HepG2 (cell line): ENCODE data around the gene AJM1. TPM values are rescaled to one million over a fixed set of nuclear protein-coding genes. Genes with fewer than 3 reads are reported as not detected.
A peak's percentile ranks its signal among the peaks of the same experiment; 100 is the strongest.

Source experiments
- DZIP1 ChIP-seq: sonication (generic); formaldehyde crosslinking; IDR thresholded peaks from 2 replicates; pipeline ENCODE4 v1.5.0; 2020; ENCODE audit warnings: mild to moderate bottlenecking, missing genetic modification reagents
- ETV5 ChIP-seq: IDR thresholded peaks from 2 replicates; pipeline ENCODE4 v1.6.1; 2018; ENCODE audit warnings: missing biosample characterization, missing genetic modification reagents, inconsistent platforms, borderline replicate concordance
- FOXK1 ChIP-seq: sonication (generic); formaldehyde crosslinking; IDR thresholded peaks from 2 replicates; pipeline ENCODE4 v1.4.0; 2020; ENCODE audit warnings: low read depth, missing genetic modification reagents, borderline replicate concordance
- GATA4 ChIP-seq: sonication (generic); IDR thresholded peaks from 2 replicates; pipeline ENCODE4 v1.6.1; 2016; ENCODE audit warnings: antibody characterized with exemption, low read depth, borderline replicate concordance
- GLI4 ChIP-seq: sonication (generic); formaldehyde crosslinking; IDR thresholded peaks from 2 replicates; pipeline ENCODE4 v1.5.1; 2020; ENCODE audit warnings: missing genetic modification reagents, mild to moderate bottlenecking, moderate library complexity, borderline replicate concordance
- HIC2 ChIP-seq: sonication (generic); formaldehyde crosslinking; IDR thresholded peaks from 2 replicates; pipeline ENCODE4 v1.9.0; 2022; ENCODE audit warnings: low read depth, missing genetic modification reagents
- HNF1A ChIP-seq, 2 experiments: sonication (generic) in 1 of 2; formaldehyde crosslinking in 1 of 2; IDR thresholded peaks; 2 replicates each; pipeline versions ENCODE4 v1.4.0 to v1.6.1; 2016 to 2020; ENCODE audit warnings: borderline replicate concordance in 1 of 2, low read depth in 1 of 2, mild to moderate bottlenecking in 1 of 2, missing genetic modification reagents in 1 of 2
- IRF2 ChIP-seq: IDR thresholded peaks from 2 replicates; pipeline ENCODE4 v1.6.1; 2018; ENCODE audit warnings: missing genetic modification reagents, missing compliant biosample characterization
- KLF16 ChIP-seq, 2 experiments: sonication (generic) in 1 of 2; formaldehyde crosslinking in 1 of 2; IDR thresholded peaks; 2 replicates each; pipeline versions ENCODE4 v1.6.1 to v1.8.0; 2016 to 2023; ENCODE audit warnings: missing genetic modification reagents in 2 of 2, missing compliant biosample characterization in 1 of 2
- PTBP1 ChIP-seq: fragments of 200-400 bp; formaldehyde crosslinking; IDR thresholded peaks from 2 replicates; pipeline ENCODE4 v1.6.1; 2018; ENCODE audit warnings: low read length, low read depth; ENCODE audit not compliant: poor library complexity, severe bottlenecking
- RBFOX2 ChIP-seq: fragments of 200-400 bp; formaldehyde crosslinking; IDR thresholded peaks from 2 replicates; pipeline ENCODE4 v1.6.1; 2017; ENCODE audit warnings: low read depth, mild to moderate bottlenecking, low read length
- STAT5B ChIP-seq: sonication (generic); formaldehyde crosslinking; IDR thresholded peaks from 2 replicates; pipeline ENCODE4 v1.4.0; 2020; ENCODE audit warnings: missing genetic modification reagents
- UBTF ChIP-seq: sonication (generic); formaldehyde crosslinking; IDR thresholded peaks from 2 replicates; pipeline ENCODE4 v1.4.0; 2020; ENCODE audit warnings: mild to moderate bottlenecking, missing genetic modification reagents
- ZFY ChIP-seq: sonication (generic); formaldehyde crosslinking; IDR thresholded peaks from 2 replicates; pipeline ENCODE4 v1.4.0; 2020; ENCODE audit warnings: missing genetic modification reagents
- ZNF331 ChIP-seq: sonication (generic); formaldehyde crosslinking; IDR thresholded peaks from 2 replicates; pipeline ENCODE4 v1.4.0; 2020; ENCODE audit warnings: missing genetic modification reagents
- ZNF740 ChIP-seq: sonication (generic); formaldehyde crosslinking; IDR thresholded peaks from 2 replicates; pipeline ENCODE4 v1.4.0; 2020; ENCODE audit warnings: missing genetic modification reagents
- polyA plus RNA-seq, 8 experiments: library from polyadenylated mRNA; depleted of rRNA in 3 of 8; stranded (reverse) in 7 of 8; unstranded in 1 of 8; fragments of >200 nt; fragmentation: Illumina TruSeq in 4 of 8; extraction: Trizol in 4 of 8; gene quantifications; 2 replicates each; pipeline versions ENCODE4 v1.2.1 to v1.2.3, GENCODE V29; 2011 to 2016; ENCODE audit warnings: low read depth in 4 of 8, missing spikeins in 1 of 8, mixed read lengths in 1 of 8; ENCODE audit not compliant: insufficient read depth in 1 of 8
- total RNA-seq, 5 experiments: library from RNA; depleted of rRNA; stranded (reverse); fragments of >200 nt; fragmentation: Illumina TruSeq; extraction: Trizol; gene quantifications; 2 replicates each; pipeline ENCODE4 v1.2.3, GENCODE V29; 2016; ENCODE audit warnings: low read depth in 1 of 5

Gene AJM1
- total and polyA plus RNA-seq, 2 of the 13 experiments (the other 11 are each of a cell fraction or from before 2014, with no cell fraction given), result 1.1 to 1.2 TPM

- TF ChIP-seq ZFY (CRISPR knock-in tag), result peak; percentile 85
- peak; percentile 98 for TF ChIP-seq HIC2 (CRISPR knock-in tag)
- peak; percentile 73 for TF ChIP-seq ZNF740
- peak; percentile 86; the same call in 1 of the 2 replicates for TF ChIP-seq ZNF331 (CRISPR knock-in tag)
- TF ChIP-seq IRF2 (CRISPR knock-in tag), result peak; percentile 81
- TF ChIP-seq RBFOX2, result peak; percentile 93
- TF ChIP-seq UBTF (CRISPR knock-in tag), result peak; percentile 72
- 0 out of 2 replicates have a peak, but pooled peaks have one; percentile 41 for TF ChIP-seq HNF1A (IDR thresholded peaks at IDR 0.05; ENCODE audit: low read depth)
- TF ChIP-seq HNF1A (CRISPR knock-in tag; IDR thresholded peaks at IDR 0.05; ENCODE audit: borderline replicate concordance), result peak; percentile 70; the same call in 1 of the 2 replicates
- TF ChIP-seq KLF16 (CRISPR knock-in tag; IDR thresholded peaks at IDR 0.05), result peak in 1 of 2 experiments; percentile 79; a peak in 2 of 4 replicates
- TF ChIP-seq GLI4 (CRISPR knock-in tag), result peak; percentile 86; the same call in 1 of the 2 replicates
- peak; percentile 64; the same call in 1 of the 2 replicates for TF ChIP-seq FOXK1 (CRISPR knock-in tag)
- TF ChIP-seq GATA4, result peak; percentile 64; the same call in 1 of the 2 replicates
- TF ChIP-seq STAT5B (CRISPR knock-in tag), result no peak
- TF ChIP-seq PTBP1, result no peak
- peak; percentile 59 for TF ChIP-seq DZIP1
- peak; percentile 97 for TF ChIP-seq ETV5
These were observed 43.0 kb upstream of the AJM1 start (continued) for GRCh38 chr9:136799079-136799853.
